GM12878 (cell line): Measurements from ENCODE around the gene CDC25C. TPM values are rescaled to one million over a fixed set of nuclear protein-coding genes. Genes with fewer than 3 reads are reported as not detected.

Experiments
- ATAC-seq: fragments of 200-7000 bp; cut with Tn5 transposase; 3 replicates; pipeline ENCODE4 v1.9.1; 2020; ENCODE audit warnings: mild to moderate bottlenecking, moderate library complexity
- BruUV-seq: library from RNA; stranded (reverse); fragments of 400-500 nt; replicated peaks from 2 replicates; lab custom pipeline; 2021; lab: Mats Ljungman, UMichigan
- CTCF ChIA-PET: fragments of 300-600 bp; sonication (Branson Sonifier 250); formaldehyde crosslinking; extraction: SDS; loops from one replicate; lab custom pipeline; 2021; ENCODE audit warnings: inconsistent platforms; lab: Yijun Ruan, JAX
- POLR2A ChIA-PET: fragments of 350-600 bp; formaldehyde crosslinking; extraction: SDS; loops from one replicate; lab custom pipeline; 2021; ENCODE audit warnings: inconsistent platforms; lab: Charles Lee
- RAD21 ChIA-PET: fragments of 300-600 bp; sonication (Branson Sonifier 250); formaldehyde crosslinking; loops from one replicate; lab custom pipeline; 2023; ENCODE audit warnings: antibody characterized with exemption; ENCODE audit not compliant: unreplicated experiment; lab: Charles Lee
- SMC1A ChIA-PET: fragments of 300-600 bp; sonication (Branson Sonifier 250); formaldehyde crosslinking; loops from one replicate; lab custom pipeline; 2023; ENCODE audit not compliant: unreplicated experiment, uncharacterized antibody; lab: Charles Lee
- DNase-seq: peaks from one replicate; pipeline ENCODE4 v3.0.0-alpha.2; 2011; ENCODE audit warnings: low read depth, low spot score
- FAIRE-seq: peaks from 3 replicates; lab custom pipeline; 2011; peaks lifted over from hg19 to GRCh38; lab: Jason Lieb, UNC
- H2AFZ ChIP-seq: 2 replicates; pipeline ENCODE4 v1.6.0; 2011; ENCODE audit warnings: low read depth, low read length, control low read depth; ENCODE audit not compliant: control insufficient read depth
- H3K27ac ChIP-seq: 2 replicates; pipeline ENCODE4 v1.5.1; 2011; ENCODE audit warnings: control low read depth; ENCODE audit not compliant: control insufficient read depth, insufficient read depth
- H3K27me3 ChIP-seq, 2 experiments: replicated peaks in 1 of 2; 2 replicates each; pipeline versions ENCODE4 v1.6.0 to v1.6.1; 2011; ENCODE audit warnings: low read length in 1 of 2; ENCODE audit not compliant: control insufficient read depth in 2 of 2, insufficient read depth in 2 of 2
- H3K36me3 ChIP-seq, 2 experiments: 2 replicates each; pipeline ENCODE4 v1.5.1; 2011; ENCODE audit warnings: low read length in 1 of 2; ENCODE audit not compliant: control insufficient read depth in 2 of 2, insufficient read depth in 2 of 2
- H3K4me1 ChIP-seq: 2 replicates; pipeline ENCODE4 v1.6.1; 2011; ENCODE audit warnings: mild to moderate bottlenecking, low read length, moderate library complexity, mixed read lengths; ENCODE audit not compliant: control insufficient read depth, insufficient read depth
- H3K4me2 ChIP-seq: 2 replicates; pipeline ENCODE4 v1.6.0; 2011; ENCODE audit warnings: control low read depth; ENCODE audit not compliant: control insufficient read depth, insufficient read depth
- H3K4me3 ChIP-seq: fragments of 200-600 bp; sonication (generic); 2 replicates; pipeline ENCODE4 v1.5.1; 2016
- H3K79me2 ChIP-seq: 2 replicates; pipeline ENCODE4 v1.6.0; 2011; ENCODE audit warnings: low read length; ENCODE audit not compliant: control insufficient read depth, insufficient read depth
- H3K9ac ChIP-seq: 2 replicates; pipeline ENCODE4 v1.8.0; 2011; ENCODE audit warnings: low read length, control low read depth, mixed read lengths; ENCODE audit not compliant: control insufficient read depth, insufficient read depth
- H3K9me3 ChIP-seq: replicated peaks from 3 replicates; pipeline ENCODE4 v1.5.1; 2011; ENCODE audit warnings: mild to moderate bottlenecking, low read length; ENCODE audit not compliant: control insufficient read depth, insufficient read depth
- H4K20me1 ChIP-seq: 2 replicates; pipeline ENCODE4 v1.6.0; 2011; ENCODE audit not compliant: control insufficient read depth, insufficient read depth
- IKZF2 ChIP-seq, 2 experiments: fragments of 450-650 bp; IDR thresholded peaks; 2 replicates each; pipeline ENCODE4 v1.6.1; 2017; ENCODE audit warnings: mild to moderate bottlenecking in 2 of 2, moderate library complexity in 2 of 2
- MAX ChIP-seq: IDR thresholded peaks from 2 replicates; pipeline ENCODE4 v1.6.1; 2012; ENCODE audit warnings: low read depth, low read length, improper control_type of control experiment
- PAX5 ChIP-seq: IDR thresholded peaks from 2 replicates; pipeline ENCODE4 v1.6.1; 2011; ENCODE audit warnings: low read depth, low read length, borderline replicate concordance
- RAD21 ChIP-seq: IDR thresholded peaks from 2 replicates; pipeline ENCODE4 v1.6.1; 2011; ENCODE audit warnings: mild to moderate bottlenecking, low read depth, low read length, moderate library complexity; ENCODE audit not compliant: insufficient read depth
- SPI1 ChIP-seq: IDR thresholded peaks from 2 replicates; pipeline ENCODE4 v1.6.1; 2011; ENCODE audit warnings: low read depth, mild to moderate bottlenecking, low read length, moderate library complexity, borderline replicate concordance; ENCODE audit not compliant: insufficient read depth
- WGBS: methylation state at CpG from one replicate; pipeline ENCODE4 v1.1.6; 2016; ENCODE audit warnings: low lambda C conversion rate; ENCODE audit not compliant: insufficient replicate concordance, insufficient coverage; ENCODE audit errors: missing lambda C conversion rate; 5-methylcytosine and 5-hydroxymethylcytosine counted together
- in situ Hi-C: fragments of 300-500 bp; cut with MboI; formaldehyde crosslinking; loops from 9 replicates; pipeline ENCODE4 v1.14.3; 2018; ENCODE audit warnings: mixed read lengths
- intact Hi-C: fragments of 100-400 bp; cut with micrococcal nuclease; formaldehyde crosslinking; loops from one replicate; pipeline ENCODE4 v1.14.2; 2022; ENCODE audit not compliant: unreplicated experiment
- polyA plus RNA-seq, 11 experiments: library from polyadenylated mRNA; depleted of rRNA in 4 of 11; unstranded in 6 of 11; stranded (reverse) in 5 of 11; fragments of >200 nt; fragmentation: Nextera tagmentation in 4 of 11; fragmentation: Illumina TruSeq in 1 of 11; extraction: Ambion mirVana in 4 of 11; extraction: Trizol in 1 of 11; gene quantifications; 1 replicate in 1 of 11; 2 replicates in 10 of 11; pipeline versions ENCODE4 v1.2.1 to v1.2.3, GENCODE V29; 2011 to 2016; ENCODE audit warnings: inconsistent platforms in 2 of 11, missing spikeins in 2 of 11, low read depth in 1 of 11
- total RNA-seq, 4 experiments: library from RNA; depleted of rRNA in 3 of 4; stranded (reverse); fragments of >200 nt in 3 of 4; fragmentation: Illumina TruSeq in 1 of 4; extraction: Trizol in 1 of 4; gene quantifications; 2 replicates each; pipeline versions ENCODE4 v1.2.1 to v1.2.3, GENCODE V29; 2013 to 2021

CDC25C gene
- total and polyA plus RNA-seq, 10 of the 15 experiments (the other 5 are each of a cell fraction or from before 2014, with no cell fraction given), result 9.2 to 30.7 (median 14.9) TPM

- no peaks in the 10 kb centered on the region for H3K4me1 ChIP-seq
- H2AFZ ChIP-seq, result no peak overlapping the region
- in situ Hi-C loops (no loop called here), intact Hi-C loops (no loop called here)
- ChIA-PET CTCF (interaction anchor here (1.5 kb wide), 1 partner anchor 67 kb away, joined by 3 read pairs; no protein-coding TSS in a partner anchor), POLR2A (no interaction called here), RAD21 (no interaction called here), SMC1A (interaction anchor here (0.6 kb wide), 2 partner anchors 122 to 161 kb away, joined by 3 read pairs; no protein-coding TSS in a partner anchor)
- H3K27ac ChIP-seq, result no peak overlapping the region
- no peaks in the 10 kb centered on the region for H4K20me1 ChIP-seq
- no peaks in the 10 kb centered on the region for H3K9me3 ChIP-seq
- TF ChIP-seq MAX (no peak), IKZF2 (IDR thresholded peaks at IDR 0.05) (no peak)
- FAIRE-seq, result no peak
- no peak for ATAC-seq
- H3K9ac ChIP-seq, result no peak overlapping the region
- no peak overlapping the region for H3K4me2 ChIP-seq
- H3K36me3 ChIP-seq, result peaks cover 0 to 5% of the 10 kb centered on the region in 2 experiments; a peak in 3 of 4 replicates
- H3K27me3 ChIP-seq, result no peaks in the 10 kb centered on the region
- no peak overlapping the region for H3K4me3 ChIP-seq
- WGBS, result 64% methylated on average over 3 of the region's 3 CpGs
- no peaks in the 10 kb centered on the region for H3K79me2 ChIP-seq
- DNase-seq, result no peak
- BruUV-seq, result no TSS peak
These were observed 42.3 kb downstream of the CDC25C start for GRCh38 chr5:138289296-138289695.

- H3K79me2 ChIP-seq, result no peaks in the 10 kb centered on the region
- DNase-seq, result no peak
- no peak for ATAC-seq
- CTCF ChIA-PET, result no interaction called here
- H3K36me3 ChIP-seq, result peaks cover 0 to 5% of the 10 kb centered on the region in 2 experiments; a peak in 3 of 4 replicates
- H3K4me2 ChIP-seq, result no peak overlapping the region
- TF ChIP-seq RAD21 (no peak), PAX5 (no peak), SPI1 (peak; percentile 51; the same call in 1 of the 2 replicates)
- TF ChIP-seq, all 136 proteins: peak for 1
- no peak for FAIRE-seq
- Histone ChIP-seq H3K4me3 (no peak overlapping the region), H3K27me3 (no peaks in the 10 kb centered on the region), H4K20me1 (no peaks in the 10 kb centered on the region), H3K9ac (no peak overlapping the region), H3K4me1 (no peaks in the 10 kb centered on the region), H3K9me3 (no peaks in the 10 kb centered on the region), H2AFZ (no peak overlapping the region), H3K27ac (no peak overlapping the region)
- 95% methylated on average over 1 of the region's 1 CpG for WGBS
- ChIA-PET POLR2A (no interaction called here), SMC1A (interaction anchor here (0.6 kb wide), 1 partner anchor 84 kb away, joined by 3 read pairs; no protein-coding TSS in a partner anchor), RAD21 (no interaction called here)
- intact Hi-C loops, result no loop called here
- in situ Hi-C loops, result no loop called here
- no TSS peak for BruUV-seq
These were observed 44.4 kb downstream of the CDC25C start for GRCh38 chr5:138287246-138287645.
